ENCODE results near the gene HOMER3. TPM values are rescaled to one million over a fixed set of nuclear protein-coding genes. Genes with fewer than 3 reads are reported as not detected.

The HOMER3 gene
- total and polyA plus RNA-seq, 9 of the 15 experiments (the other 6 are each of a cell fraction or from before 2014, with no cell fraction given), result 1.3 to 5.1 (median 3.7) TPM; not detected in 2

DNA sequence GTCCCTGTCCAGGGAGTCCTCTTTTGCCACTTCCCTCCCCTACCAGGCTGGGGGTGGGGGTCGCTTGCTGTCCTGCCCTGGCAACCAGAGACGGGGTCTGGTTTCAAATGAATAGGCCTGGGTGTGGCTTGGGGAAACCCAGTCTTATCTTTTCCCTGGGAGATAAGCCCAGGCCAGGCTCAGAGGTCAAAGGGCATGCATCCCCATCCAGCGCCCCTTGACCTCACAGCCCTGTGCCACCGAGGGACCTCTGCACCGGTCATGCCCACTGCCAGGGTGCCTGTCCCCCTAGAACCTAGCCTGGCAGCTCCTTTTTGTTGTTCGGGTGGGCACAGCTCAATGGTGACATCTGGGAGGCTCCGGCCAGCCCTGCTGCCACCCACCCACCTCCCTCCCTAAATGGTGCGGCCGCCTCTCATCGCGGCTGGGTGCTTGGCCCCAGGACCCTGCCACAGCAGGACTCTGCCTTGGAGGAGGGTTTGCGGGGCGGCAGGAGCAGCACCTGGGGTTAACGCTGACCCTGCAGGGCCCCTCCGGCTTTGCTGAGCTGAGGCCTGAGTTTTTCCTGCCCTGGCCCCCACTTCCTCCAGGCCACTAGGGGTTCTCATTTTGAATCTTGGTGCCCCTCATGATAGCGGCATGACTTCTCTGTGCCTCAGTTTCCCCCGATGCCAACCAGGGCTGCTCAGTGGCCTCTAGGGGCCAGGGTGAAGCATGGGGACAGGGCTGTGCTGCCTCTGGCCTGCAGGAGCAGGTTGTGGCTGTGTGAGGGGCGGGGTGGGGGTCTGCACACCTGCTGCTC lies 42.2 kb downstream of the HOMER3 start (continued):
- TF ChIP-seq POU5F1 (IDR thresholded peaks at IDR 0.05; ENCODE audit: borderline replicate concordance, low read depth, low read length, partially characterized antibody) (no peak), GATAD2B (IDR thresholded peaks at IDR 0.05; ENCODE audit: borderline replicate concordance) (no peak), SOX6 (IDR thresholded peaks at IDR 0.05) (no peak), NCOA1 (IDR thresholded peaks at IDR 0.05; ENCODE audit: low read depth) (no peak), NR2C2 (CRISPR knock-in tag; IDR thresholded peaks at IDR 0.05) (peak; percentile 73), NR2C2 (tag; IDR thresholded peaks at IDR 0.05) (peak; percentile 96), ZNF766 (CRISPR knock-in tag; conservative IDR thresholded peaks at IDR 0.05) (peak; percentile 49; the same call in 1 of the 2 replicates), BRCA1 (IDR thresholded peaks at IDR 0.05) (no peak), BRCA1 (CRISPR knock-in tag; IDR thresholded peaks at IDR 0.05) (no peak), CBFA2T2 (conservative IDR thresholded peaks at IDR 0.05) (no peak), HDAC6 (IDR thresholded peaks at IDR 0.05; ENCODE audit: low read depth, low read length) (no peak), ELF2 (CRISPR knock-in tag; IDR thresholded peaks at IDR 0.05) (0 out of 2 replicates have a peak, but pooled peaks have one; percentile 14), DPF2 (IDR thresholded peaks at IDR 0.05) (peak; percentile 48)
- TF ChIP-seq, protein P1, sequence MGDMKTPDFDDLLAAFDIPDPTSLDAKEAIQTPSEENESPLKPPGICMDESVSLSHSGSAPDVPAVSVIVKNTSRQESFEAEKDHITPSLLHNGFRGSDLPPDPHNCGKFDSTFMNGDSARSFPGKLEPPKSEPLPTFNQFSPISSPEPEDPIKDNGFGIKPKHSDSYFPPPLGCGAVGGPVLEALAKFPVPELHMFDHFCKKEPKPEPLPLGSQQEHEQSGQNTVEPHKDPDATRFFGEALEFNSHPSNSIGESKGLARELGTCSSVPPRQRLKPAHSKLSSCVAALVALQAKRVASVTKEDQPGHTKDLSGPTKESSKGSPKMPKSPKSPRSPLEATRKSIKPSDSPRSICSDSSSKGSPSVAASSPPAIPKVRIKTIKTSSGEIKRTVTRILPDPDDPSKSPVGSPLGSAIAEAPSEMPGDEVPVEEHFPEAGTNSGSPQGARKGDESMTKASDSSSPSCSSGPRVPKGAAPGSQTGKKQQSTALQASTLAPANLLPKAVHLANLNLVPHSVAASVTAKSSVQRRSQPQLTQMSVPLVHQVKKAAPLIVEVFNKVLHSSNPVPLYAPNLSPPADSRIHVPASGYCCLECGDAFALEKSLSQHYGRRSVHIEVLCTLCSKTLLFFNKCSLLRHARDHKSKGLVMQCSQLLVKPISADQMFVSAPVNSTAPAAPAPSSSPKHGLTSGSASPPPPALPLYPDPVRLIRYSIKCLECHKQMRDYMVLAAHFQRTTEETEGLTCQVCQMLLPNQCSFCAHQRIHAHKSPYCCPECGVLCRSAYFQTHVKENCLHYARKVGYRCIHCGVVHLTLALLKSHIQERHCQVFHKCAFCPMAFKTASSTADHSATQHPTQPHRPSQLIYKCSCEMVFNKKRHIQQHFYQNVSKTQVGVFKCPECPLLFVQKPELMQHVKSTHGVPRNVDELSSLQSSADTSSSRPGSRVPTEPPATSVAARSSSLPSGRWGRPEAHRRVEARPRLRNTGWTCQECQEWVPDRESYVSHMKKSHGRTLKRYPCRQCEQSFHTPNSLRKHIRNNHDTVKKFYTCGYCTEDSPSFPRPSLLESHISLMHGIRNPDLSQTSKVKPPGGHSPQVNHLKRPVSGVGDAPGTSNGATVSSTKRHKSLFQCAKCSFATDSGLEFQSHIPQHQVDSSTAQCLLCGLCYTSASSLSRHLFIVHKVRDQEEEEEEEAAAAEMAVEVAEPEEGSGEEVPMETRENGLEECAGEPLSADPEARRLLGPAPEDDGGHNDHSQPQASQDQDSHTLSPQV (IDR thresholded peaks at IDR 0.05), result no peak
- TF ChIP-seq, protein P2, sequence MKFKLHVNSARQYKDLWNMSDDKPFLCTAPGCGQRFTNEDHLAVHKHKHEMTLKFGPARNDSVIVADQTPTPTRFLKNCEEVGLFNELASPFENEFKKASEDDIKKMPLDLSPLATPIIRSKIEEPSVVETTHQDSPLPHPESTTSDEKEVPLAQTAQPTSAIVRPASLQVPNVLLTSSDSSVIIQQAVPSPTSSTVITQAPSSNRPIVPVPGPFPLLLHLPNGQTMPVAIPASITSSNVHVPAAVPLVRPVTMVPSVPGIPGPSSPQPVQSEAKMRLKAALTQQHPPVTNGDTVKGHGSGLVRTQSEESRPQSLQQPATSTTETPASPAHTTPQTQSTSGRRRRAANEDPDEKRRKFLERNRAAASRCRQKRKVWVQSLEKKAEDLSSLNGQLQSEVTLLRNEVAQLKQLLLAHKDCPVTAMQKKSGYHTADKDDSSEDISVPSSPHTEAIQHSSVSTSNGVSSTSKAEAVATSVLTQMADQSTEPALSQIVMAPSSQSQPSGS (CRISPR knock-in tag; IDR thresholded peaks at IDR 0.05), result no peak
- TF ChIP-seq, protein P3, sequence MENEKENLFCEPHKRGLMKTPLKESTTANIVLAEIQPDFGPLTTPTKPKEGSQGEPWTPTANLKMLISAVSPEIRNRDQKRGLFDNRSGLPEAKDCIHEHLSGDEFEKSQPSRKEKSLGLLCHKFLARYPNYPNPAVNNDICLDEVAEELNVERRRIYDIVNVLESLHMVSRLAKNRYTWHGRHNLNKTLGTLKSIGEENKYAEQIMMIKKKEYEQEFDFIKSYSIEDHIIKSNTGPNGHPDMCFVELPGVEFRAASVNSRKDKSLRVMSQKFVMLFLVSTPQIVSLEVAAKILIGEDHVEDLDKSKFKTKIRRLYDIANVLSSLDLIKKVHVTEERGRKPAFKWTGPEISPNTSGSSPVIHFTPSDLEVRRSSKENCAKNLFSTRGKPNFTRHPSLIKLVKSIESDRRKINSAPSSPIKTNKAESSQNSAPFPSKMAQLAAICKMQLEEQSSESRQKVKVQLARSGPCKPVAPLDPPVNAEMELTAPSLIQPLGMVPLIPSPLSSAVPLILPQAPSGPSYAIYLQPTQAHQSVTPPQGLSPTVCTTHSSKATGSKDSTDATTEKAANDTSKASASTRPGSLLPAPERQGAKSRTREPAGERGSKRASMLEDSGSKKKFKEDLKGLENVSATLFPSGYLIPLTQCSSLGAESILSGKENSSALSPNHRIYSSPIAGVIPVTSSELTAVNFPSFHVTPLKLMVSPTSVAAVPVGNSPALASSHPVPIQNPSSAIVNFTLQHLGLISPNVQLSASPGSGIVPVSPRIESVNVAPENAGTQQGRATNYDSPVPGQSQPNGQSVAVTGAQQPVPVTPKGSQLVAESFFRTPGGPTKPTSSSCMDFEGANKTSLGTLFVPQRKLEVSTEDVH (IDR thresholded peaks at IDR 0.05; ENCODE audit: low read depth, partially characterized antibody), result peak; percentile 27
- TF ChIP-seq, protein P4, sequence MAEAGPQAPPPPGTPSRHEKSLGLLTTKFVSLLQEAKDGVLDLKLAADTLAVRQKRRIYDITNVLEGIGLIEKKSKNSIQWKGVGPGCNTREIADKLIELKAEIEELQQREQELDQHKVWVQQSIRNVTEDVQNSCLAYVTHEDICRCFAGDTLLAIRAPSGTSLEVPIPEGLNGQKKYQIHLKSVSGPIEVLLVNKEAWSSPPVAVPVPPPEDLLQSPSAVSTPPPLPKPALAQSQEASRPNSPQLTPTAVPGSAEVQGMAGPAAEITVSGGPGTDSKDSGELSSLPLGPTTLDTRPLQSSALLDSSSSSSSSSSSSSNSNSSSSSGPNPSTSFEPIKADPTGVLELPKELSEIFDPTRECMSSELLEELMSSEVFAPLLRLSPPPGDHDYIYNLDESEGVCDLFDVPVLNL (CRISPR knock-in tag; IDR thresholded peaks at IDR 0.05; ENCODE audit: low read depth), result no peak
